H1 (cell line): Measurements from ENCODE around the gene STPG1. TPM values are rescaled to one million over a fixed set of nuclear protein-coding genes. Genes with fewer than 3 reads are reported as not detected.

ENCODE experiments used
- BACH1 ChIP-seq: IDR thresholded peaks from 2 replicates; pipeline ENCODE4 v1.6.1; 2012; ENCODE audit warnings: low read length, improper control_type of control experiment
- KDM4A ChIP-seq: IDR thresholded peaks from one replicate; pipeline ENCODE4 v1.7.1; 2012; ENCODE audit warnings: low read depth, mild to moderate bottlenecking, moderate library complexity, low read length, inconsistent platforms; ENCODE audit not compliant: severe bottlenecking
- SAP30 ChIP-seq: fragments of 300-600 bp; sonication (generic); IDR thresholded peaks from 2 replicates; pipeline ENCODE4 v1.7.1; 2012; ENCODE audit warnings: low read length, moderate library complexity, mild to moderate bottlenecking, inconsistent platforms; ENCODE audit not compliant: insufficient read depth, insufficient replicate concordance
- polyA plus RNA-seq, 7 experiments: library from polyadenylated mRNA; depleted of rRNA in 3 of 7; stranded (reverse) in 5 of 7; unstranded in 2 of 7; fragments of >200 nt in 5 of 7; fragments of 200-250 nt in 2 of 7; gene quantifications; 1 replicate in 5 of 7; 2 replicates in 1 of 7; 4 replicates in 1 of 7; pipeline versions ENCODE4 v1.2.1 to v1.2.3, GENCODE V29; 2011 to 2013; ENCODE audit warnings: missing spikeins in 2 of 7, mixed read lengths in 2 of 7
- total RNA-seq: library from RNA; stranded (reverse); fragmentation: NEBNext Ultra II Directional; extraction: Animal tissue kit (Norgen Biotek cat#: 25700); gene quantifications from 2 replicates; pipeline ENCODE4 v1.2.1, GENCODE V29; 2021

STPG1 gene
- total and polyA plus RNA-seq, 2 of the 8 experiments (the other 6 are each of a cell fraction or from before 2014, with no cell fraction given), result 10.3 to 11.2 TPM

DNA sequence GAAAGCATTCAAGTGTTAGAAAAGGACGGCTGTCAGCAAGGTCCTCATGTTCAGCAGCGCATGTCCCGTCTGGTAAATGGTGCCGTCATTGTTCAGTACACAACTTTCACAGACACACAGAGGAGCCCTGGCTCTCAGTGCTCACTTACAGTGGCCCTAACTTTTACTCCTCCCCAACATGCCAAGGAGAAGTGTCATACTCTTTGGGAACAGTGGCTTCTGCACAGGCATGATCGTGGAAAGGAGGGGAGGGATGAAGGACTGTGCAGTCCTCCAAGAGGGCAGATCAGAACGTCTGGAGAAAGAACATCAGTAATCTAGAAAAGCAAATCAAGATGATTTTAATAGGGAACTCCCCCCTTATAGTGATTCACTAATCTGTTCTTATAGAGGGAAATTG is 98.2 kb downstream of the STPG1 start (continued):
- TF ChIP-seq SAP30 (no peak), KDM4A (no peak), BACH1 (no peak)
